SK-N-SH (cell line): ENCODE data around the gene GALNT5.

Experiments used
- EP300 ChIP-seq, 2 experiments: IDR thresholded peaks; 2 replicates each; pipeline versions ENCODE4 v1.4.0 to v1.6.1; 2012; ENCODE audit warnings: borderline replicate concordance in 1 of 2, low read depth in 1 of 2, low read length in 1 of 2
- TF ChIP-seq, protein P1 (sequence below): fragments of 200-600 bp; sonication (generic); IDR thresholded peaks from 2 replicates; pipeline ENCODE4 v1.6.1; 2017; ENCODE audit warnings: antibody characterized with exemption, mild to moderate bottlenecking, moderate library complexity

DNA sequence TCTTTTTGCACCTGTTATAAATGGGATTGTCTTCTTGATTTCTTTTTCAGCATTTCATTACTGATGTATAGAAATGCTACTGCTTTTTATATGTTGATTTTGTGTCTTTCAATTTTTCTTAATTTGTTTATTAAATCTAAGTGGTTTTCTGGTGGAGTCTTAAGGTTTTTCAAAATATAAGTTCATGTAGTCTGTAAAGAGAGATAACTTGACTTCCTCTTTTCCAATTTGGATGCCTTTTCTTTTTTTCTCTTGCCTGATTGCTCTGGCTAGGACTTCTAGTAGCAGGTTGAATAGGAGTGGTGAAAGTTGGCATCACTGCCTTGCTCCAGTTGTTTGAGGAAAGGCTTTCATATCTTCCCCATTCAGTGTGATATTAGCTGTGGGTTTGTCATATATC lies 28.6 kb upstream of the GALNT5 start:
- no peak for TF ChIP-seq EP300 (IDR thresholded peaks at IDR 0.05; ENCODE audit: borderline replicate concordance in 1 of 2, low read depth in 1 of 2, low read length in 1 of 2)
- TF ChIP-seq, protein P1, sequence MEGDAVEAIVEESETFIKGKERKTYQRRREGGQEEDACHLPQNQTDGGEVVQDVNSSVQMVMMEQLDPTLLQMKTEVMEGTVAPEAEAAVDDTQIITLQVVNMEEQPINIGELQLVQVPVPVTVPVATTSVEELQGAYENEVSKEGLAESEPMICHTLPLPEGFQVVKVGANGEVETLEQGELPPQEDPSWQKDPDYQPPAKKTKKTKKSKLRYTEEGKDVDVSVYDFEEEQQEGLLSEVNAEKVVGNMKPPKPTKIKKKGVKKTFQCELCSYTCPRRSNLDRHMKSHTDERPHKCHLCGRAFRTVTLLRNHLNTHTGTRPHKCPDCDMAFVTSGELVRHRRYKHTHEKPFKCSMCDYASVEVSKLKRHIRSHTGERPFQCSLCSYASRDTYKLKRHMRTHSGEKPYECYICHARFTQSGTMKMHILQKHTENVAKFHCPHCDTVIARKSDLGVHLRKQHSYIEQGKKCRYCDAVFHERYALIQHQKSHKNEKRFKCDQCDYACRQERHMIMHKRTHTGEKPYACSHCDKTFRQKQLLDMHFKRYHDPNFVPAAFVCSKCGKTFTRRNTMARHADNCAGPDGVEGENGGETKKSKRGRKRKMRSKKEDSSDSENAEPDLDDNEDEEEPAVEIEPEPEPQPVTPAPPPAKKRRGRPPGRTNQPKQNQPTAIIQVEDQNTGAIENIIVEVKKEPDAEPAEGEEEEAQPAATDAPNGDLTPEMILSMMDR, result no peak
